GM12874 (cell line): ENCODE measurements around the gene PSTPIP1.
A peak's percentile ranks its signal among the peaks of the same experiment; 100 is the strongest.

Experiments used
- CTCF ChIP-seq: IDR thresholded peaks from 2 replicates; pipeline ENCODE4 v1.5.1; 2011; ENCODE audit warnings: low read depth, mild to moderate bottlenecking, control low read depth, low read length, moderate library complexity; ENCODE audit not compliant: insufficient read depth

The PSTPIP1 gene

GRCh38 chr15:77027697-77028450 is 32.9 kb downstream of the PSTPIP1 start:
- TF ChIP-seq CTCF = no peak

- no peak for TF ChIP-seq CTCF
Observed at GRCh38 chr15:77028451-77029165, 33.7 kb downstream of the PSTPIP1 start.

GRCh38 chr15:77029166-77030047 is 34.5 kb downstream of the PSTPIP1 start:
- TF ChIP-seq CTCF = no peak

- no peak for TF ChIP-seq CTCF
Observed at GRCh38 chr15:77030048-77030927, 35.4 kb downstream of the PSTPIP1 start.

DNA sequence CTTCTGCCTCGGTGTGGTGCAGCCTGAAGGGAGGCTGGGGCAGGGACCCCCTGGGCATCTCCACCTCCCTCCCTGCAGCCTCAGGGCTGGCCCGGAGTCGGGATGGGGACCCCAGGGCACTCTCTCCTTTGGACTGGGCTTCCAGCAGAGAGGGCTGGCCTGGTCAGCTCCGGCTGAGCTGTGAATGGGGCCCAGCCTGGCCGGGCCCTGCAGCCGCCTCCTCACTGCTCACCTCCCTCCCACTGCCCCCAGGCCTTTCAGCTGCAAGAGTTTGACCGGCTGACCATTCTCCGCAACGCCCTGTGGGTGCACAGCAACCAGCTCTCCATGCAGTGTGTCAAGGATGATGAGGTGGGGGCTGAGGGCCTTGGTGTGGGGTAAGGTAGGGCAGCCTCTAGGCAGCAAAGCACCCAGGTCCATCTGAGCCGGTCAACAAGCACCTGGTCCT is 36.0 kb downstream of the PSTPIP1 start:
- no peak for TF ChIP-seq CTCF

DNA sequence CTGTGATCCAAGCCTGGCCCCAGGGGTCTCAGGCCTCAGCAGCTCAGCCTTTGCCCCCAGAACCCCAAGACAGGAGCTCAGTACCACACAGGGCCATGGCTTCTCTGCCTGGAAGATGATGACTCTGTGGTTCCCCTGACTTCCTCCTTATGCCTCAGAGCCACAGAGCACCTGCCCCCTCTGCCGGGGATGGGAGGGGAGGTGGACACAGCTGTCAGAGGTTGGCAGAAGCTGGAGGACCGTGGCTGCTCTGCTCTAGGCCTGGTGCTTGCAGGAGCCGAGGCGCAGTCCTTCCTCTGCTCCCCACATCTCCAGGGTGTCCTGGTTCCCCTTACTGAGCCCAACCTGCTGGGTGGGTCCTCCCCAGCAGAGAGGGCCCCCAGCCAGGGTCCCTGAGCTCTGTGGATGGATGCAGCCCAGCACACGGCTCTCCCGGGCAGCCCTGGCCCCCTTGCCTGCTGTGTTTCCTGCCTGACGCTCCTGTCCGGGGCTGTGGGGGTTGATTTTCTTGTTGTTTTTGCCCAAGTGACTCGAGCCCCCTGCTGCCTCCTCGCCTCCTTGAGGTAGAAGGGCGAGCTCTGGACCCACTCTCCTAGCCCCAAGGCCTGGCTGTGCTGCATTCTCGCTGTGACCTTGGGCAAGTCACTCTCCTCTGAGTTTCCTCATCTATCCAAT is 36.6 kb downstream of the PSTPIP1 start:
- peak; percentile 44 for TF ChIP-seq CTCF
